Anterior cingulate cortex (tissue), 58 donors: ENCODE data around the gene ASCL2.

Source experiments
- DNase-seq, 58 donors: peaks; one replicate each; lab custom pipeline; 2025; lab: John Stamatoyannopoulos, UW

ASCL2 gene

DNA sequence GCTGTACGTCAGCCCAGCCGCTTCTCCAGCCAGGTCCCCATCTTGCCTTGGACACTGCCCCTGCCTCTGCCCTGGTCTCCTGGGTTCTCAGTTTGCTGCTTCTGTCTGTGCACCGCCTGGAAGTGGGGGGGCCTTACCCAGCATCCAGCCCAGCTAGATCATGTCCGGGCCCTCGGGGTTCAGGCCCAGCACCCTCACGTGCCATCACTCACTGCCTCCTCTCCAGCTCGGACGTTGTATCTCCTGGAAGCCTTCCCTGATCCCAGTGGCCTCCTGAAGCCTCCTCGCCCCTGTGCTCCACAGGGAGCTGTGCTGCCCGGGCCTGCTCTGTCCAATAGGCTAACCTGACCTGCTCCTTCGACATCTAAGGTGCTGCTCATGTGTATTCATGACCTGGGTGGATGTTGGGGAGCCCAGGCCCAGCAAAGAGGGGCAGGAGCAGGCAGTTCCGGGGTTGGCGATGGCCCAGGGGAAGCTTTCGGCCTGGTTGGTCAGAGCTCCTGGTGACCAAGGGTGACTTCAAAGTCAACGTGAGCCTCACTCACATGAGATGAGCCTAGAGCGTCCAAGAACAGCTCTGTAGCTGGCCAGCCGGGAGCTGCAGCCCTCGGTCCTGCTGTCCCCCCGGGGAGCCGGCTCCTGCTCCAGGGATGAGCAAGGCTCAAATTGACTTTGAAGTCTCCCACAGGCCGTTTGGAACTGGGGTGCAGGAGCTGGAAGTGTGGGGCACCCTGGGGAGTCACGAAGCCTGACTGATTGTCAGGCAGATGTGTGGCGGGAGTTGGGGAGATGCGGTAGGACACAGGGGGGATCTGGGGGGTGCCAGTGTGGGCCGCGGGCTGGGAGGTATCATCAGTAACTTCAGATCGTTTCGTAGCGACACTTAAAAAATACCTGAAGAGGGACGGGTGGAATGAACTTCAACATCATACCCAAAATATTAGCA is 5.2 kb upstream of the ASCL2 start:
- DNase-seq, result no peak

DNA sequence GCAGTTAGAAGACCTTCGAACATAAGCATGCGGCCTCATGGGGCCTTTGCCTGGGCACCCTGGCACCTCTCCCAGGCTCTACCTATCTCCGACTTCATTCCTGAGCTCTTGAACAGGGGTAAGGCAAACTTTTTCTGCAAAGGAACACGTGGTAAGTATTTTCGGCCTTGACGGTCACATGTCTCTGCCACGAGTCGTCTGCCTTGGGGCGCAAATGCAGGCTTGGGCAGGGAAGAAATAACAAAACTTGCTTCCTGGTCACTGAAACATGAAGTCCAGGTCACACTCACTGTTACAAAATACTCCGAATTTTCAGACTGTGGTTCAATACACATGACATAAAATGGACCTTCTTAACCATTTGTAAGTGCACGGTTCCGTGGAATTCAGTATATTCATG is 3.4 kb upstream of the ASCL2 start:
- no peak for DNase-seq

DNA sequence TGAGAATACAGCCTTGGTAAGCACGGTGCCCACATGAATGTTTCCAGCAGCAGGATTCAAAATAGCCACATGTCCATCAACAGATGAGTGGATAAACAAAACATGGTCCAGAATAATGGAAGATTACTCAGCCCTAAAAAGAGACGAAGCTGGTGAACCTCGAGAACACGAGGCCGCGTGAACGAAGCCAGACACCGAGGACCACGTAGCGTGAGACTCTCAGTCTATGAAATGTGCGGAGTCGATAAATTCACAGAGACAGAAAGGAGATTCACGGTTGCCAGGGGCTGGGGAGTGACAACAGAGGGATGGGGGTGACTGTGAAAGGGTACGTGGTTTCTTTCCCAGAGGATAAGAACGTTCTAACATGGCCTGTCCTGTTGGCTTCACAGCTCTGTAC is 2.9 kb upstream of the ASCL2 start:
- no peak for DNase-seq

DNA sequence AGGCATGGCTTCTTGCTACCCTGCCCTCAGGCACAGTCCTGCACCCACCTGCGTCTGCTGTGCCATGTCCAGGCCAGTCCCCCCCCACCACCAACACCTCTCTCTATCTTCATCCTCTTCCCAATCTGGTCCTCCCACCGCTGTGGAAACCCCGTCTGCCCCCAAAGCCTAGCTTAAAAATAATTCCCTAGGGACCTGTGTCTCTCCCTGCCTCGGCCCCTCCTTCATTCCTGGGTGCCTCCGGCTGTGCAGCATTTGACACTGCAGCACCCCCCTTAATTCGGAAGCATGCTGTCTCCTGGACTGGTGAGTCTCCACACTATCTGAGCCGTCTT is 2.5 kb upstream of the ASCL2 start:
- no peak for DNase-seq

DNA sequence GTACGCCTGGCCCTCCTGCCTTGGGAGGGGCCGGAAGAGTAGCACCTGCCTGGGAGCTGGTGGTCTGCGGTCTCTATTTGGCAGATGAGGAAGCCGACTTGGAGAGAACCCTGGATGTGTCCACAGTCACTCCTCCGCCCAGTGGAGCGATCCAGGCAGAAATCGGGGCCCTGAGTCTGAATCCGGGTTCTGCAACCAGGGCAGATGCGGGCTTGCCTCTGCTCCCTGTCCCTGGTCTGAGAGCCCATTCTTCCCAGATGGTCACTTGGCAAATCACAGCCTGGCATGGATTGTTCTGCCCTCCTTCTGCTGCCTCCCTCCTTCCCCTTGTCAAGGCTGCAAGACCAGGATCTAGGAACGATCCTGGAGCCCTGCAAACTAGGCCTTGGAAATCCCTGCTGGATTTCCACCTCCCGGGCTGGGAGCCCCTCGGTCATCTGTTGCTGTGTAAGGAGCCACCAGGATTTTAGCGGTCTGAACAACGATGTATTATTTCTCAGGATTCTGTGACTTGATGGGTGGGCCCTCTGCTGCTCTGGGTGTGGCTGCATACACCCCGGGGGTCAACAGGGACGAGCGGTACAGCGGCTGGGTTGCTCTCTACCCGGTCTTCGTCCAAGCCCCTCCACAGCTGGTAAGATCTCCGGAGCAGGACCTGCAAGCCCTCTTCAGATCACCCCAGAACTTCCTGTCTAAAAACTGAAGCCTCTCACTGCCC is 2.0 kb upstream of the ASCL2 start:
- no peak for DNase-seq

DNA sequence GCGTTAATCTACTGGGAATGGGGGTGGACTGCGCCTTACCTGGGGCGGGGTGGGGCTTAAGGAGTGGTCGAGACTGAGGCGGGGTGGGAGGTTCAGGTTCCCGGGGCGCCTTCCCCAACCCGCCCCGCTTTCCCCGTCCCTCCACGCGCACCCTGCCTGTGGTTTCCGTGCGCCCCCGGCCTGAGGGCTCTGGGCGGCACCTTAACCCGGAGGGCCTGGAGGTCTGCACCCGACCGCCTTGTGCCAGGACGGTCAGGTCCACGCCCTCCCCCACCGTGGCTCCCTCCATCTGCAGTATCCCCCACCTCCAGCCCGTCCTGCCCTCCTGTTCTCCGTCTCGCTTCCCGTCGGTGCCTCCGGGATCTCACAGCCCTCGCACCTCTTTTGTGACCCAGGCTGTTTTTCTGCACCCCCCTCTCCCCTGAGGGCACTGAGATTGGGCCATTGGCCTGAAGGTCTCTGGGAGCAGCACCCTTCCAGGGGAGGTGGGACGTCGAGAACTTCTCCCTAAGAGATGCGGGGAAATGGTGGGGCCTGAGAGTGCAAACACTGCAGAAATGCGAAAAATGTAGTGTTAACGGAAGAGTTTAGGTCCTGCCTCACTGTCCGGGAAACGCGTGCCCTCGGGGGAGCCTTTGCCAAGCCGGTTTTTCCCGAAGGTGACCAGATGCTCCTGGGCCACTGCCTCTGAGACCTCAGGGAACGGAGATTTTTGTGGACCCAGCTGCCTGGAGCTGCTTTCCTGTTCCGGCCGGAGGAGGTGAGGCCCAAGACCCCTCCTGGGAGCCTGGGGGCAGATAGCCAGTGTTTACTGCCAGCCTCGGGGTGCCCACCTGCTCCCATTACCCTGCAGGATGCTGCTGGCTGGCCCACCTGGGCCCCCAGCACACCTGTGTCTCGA is 1.2 kb upstream of the ASCL2 start:
- no peak for DNase-seq

DNA sequence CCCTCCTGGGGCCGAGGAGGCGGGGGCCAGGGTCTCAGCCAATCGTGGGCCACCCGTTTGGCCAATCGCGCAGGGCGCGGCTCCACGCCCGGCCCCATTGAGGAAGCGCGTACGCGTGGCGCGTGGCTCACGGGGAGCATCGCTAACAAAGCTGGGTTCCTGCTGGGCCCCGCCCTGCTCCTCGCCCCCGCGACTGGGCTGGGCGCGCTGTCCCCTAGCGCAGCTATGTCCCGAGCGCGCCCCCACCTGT is 614 bp upstream of the ASCL2 start:
- peak in 4 of 58 donors; percentile 19 to 39 (median 24) for DNase-seq

DNA sequence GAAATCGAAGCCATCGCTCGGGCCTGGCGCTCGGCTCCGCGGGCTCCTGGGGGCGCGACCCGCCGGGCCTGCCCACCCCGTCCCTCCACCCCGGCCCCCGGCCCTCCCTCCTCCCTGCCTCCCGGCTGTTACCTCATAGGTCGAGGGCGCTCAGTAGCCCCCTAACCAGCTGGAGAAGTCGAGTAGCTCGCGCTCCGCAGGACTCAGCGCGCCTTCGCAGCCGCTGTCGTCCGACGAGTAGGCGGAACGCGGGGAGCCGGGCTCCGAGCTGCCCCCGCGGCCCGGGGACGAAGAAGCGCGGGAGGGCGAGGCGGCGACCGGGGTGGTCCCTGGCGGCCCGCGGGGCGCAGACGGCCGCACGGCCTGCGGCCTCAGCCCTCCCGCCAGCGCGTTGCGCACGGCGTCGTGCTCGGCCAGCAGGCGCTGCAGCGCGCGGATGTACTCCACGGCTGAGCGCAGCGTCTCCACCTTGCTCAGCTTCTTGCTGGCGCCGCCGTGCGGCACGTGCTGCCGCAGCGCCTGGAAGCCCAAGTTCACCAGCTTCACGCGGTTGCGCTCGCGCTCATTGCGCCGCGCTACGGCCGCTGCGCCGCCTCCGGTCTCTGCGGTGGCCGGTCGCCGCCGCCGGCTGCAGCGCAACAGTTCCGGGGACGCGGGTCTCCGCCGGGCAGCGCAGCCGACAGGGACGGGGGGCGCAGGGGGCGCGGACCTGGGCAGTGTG is 627 bp downstream of the ASCL2 start:
- DNase-seq, result peak in 4 of 58 donors; percentile 18 to 35 (median 30)

DNA sequence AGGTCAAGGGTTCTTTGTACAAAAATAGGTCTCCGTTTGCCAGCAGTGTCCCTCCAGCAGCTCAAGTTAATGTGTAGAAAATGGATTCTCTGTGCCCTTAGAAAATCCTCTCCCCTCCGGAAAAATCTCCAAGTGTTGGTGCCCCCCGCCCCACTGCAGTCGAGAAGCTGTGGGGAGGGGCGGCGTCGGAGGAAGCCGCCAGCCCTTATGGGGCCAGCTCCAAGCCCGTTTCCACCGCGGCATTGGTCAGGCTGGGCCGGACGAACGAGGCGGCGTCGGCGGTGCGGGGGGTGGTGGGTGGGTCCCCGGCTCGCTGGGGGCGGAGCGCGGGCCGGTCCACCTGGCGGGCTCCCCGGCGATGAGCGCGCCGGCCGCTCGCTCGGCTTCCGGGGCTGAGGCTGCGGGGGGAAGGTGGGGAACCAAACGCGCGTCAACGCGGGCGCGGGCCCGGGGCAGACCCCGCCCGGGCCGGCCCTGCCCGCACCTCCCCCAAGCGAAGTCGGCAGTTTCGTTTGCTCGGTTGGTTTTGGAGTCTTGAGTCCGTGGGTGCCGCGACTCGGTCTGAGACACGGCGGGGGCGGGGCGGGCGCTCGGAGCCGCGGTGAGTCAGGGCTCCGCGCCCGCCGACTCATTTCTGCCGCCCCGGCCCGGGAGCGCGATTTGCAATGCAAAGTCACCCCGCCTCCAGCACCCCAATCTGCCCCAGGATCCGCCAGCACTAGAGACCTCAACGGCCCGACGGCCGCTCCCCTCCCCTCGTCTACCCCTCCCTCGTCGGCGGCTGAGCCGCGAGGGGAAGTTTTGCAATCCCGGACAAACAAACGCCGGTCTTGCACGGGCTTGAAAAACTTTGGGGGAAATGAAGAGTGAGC is 1.4 kb downstream of the ASCL2 start:
- DNase-seq, result peak in 2 of 58 donors; percentile 16 to 26

DNA sequence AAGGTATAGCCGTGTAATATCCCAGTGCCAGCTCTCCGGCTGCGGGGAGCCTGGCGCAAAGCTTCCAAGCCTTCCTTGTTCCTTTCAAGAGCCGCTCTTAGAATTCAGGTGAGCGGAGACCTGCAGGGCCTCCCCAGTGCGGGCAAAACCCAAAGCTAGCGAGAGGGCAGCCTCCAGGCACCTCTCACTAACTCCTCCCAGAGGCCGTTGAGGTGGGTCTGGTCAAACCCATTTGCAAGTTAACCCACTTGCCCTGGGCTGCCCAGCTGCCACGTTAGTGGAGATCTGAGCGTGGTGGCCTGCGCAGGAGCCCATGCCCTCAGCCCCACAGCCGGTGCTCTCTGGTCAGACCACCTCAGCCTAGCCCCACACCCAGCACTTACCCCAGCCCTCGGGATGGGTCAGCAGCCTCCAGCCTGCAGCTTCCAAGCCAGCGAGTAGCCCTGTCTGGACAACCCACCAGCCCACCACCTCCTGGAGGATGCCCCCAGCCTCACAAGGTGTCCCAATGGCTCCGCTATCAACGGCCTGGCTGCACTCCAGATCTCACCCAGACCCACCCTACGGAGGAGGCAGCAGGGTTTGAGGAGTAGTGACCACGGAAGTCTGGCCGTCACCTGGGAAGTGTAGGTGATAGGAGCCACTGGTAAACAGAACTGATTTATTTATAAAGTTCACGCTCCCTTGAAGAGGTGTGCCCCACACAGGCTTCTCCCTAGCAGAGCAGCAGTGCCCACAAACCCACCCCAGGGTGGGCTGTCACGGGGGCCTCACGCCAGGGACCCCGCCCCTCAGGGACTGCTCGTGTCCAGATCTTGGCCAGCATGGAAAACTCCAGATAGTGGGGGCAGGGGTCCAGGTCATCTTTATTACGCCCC is 2.3 kb downstream of the ASCL2 start:
- no peak for DNase-seq

DNA sequence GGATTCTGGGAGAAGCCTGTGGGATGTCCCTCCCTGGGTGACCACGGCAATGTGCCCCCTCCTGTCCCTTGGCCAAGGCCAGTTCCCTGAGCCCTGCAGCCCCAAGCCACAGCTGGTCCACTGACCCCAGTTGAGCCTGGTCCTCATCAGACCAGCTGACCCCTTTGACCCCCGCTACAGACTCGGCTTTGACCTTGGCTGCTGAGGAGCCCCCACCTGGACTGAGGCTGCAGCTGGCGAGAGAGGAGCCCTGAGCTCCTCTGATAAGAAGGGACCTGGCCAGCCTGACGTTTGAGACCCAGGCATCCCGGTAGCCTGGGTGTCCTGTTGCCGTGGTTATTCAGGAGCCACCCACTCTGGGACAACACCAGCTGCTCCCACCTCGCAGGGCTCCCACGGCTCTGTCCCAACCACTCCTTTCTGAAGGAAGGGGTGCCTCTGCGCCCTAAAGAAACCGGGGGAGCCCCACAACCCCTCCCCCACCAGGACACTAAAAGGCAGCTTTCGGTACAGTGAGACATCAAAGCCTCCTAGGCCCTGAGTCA is 3.0 kb downstream of the ASCL2 start:
- DNase-seq, result no peak

DNA sequence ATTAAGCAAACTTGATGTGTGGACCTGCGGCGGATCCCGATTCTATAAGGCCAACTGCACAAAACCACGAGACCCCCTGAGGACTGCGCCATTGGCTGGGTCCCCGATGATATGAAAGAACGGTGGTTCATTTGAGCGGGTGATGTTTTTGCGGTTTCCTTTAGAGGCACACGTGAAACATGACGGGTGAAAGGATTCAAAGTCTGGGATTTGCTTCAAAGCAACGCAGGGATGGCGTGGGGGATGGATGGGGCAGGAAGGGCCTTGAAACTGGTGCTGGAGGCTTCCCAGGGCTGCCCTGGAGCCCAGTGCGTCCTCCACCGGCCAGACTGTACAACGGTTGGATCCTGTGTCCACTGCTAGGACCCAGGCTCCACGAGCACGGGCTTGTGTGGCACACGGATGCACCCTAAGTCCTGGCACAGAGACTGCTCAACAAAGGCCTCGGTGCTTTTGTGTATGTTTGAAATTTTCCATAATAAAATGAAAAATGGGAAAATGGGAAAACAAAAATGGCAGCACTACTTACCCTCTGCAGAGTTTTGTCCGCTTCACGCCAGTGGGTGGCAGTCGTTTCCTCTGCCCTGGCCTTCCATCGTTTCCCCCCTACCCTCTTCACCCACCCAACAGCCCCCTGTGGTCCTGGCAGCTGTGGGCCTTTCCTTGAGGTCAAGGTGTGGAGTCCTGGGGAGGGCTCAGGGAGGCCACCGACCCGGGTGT is 3.6 kb downstream of the ASCL2 start:
- no peak for DNase-seq

DNA sequence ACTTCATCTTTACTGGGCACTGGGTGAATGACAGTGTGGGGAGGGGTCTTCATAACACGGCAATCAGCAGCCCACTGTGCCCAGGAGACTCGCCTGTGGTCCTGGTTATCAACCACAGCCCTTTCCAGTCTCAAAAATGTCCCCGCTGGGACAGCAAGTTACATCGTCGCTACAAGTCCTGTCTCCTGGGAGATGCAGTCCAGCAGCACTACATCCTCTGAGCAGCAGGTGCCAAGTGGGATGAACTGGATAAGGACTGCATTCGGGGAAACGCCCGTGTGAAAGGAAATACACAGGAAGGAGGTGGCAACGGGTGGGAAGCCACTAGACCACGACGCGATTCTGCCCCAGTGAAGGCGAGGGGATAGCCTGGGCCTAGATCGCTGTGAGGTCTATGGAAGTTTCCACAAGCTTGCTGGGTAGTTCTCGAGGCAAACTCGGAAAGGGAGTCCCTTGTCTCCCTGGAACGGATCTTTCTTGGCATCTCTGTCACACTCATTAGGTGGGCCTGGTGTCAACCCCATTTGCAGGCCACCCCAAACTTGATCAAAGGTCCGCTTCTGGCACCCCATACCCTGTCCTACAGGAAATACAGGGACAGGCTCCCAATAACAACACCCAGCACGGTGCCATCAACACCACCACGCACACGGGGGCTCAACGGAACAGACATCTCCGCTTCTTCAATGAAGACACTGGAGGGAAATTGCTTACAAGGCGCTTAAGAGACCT is 4.4 kb downstream of the ASCL2 start:
- DNase-seq, result no peak

DNA sequence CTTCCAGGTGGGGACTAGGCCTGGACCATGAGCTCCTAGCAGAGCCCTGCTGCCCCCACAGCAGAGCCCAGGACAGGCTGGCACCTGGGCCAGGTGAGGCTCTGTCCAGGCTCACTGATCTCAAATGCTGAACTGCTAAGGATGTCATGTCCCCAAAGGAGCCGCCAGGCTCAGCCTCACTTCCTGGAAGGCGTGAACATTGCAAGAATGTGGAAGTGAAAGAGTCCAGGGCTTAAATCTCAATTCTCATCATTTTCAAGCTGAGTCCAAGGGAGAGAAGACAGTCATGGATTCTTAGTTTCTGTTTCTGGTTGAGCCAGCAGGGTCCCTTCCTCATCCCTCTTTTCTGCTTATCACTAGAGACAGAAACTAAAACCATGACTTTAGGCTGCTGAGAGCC is 5.0 kb downstream of the ASCL2 start:
- peak in 3 of 58 donors; percentile 15 to 59 (median 16) for DNase-seq

DNA sequence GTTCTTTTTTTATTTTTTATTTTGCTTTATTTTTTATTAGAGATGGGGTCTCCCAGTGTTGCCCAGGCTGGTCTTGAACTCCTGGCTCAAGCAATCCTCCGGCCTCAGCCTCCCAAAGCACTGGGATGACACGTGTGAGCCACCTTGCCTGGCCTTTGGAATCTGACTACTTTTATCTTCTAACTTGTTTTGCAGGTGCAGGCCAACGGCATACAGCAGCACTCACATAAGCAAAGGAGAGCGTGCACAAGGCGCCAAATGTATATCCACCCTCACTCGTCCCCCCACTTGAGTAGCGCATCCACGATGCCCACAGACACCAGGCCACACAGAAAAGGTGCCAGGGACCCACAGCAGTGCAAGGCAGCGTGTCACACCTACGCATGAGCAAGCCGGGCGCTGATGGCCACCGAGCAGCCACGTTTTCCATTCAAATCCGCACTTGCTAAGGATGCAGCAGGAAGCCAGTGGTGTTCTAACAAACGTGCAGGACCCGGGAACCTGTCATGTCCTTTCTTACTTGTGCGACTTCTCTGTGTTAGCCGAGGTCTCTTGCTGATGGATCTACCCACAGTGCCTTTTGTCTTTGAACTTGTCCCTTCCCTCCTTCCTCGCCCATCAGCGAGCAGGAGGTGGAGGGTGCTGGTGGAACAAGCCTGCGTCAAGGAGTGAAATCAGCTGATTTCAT is 5.9 kb downstream of the ASCL2 start:
- DNase-seq, result no peak

DNA sequence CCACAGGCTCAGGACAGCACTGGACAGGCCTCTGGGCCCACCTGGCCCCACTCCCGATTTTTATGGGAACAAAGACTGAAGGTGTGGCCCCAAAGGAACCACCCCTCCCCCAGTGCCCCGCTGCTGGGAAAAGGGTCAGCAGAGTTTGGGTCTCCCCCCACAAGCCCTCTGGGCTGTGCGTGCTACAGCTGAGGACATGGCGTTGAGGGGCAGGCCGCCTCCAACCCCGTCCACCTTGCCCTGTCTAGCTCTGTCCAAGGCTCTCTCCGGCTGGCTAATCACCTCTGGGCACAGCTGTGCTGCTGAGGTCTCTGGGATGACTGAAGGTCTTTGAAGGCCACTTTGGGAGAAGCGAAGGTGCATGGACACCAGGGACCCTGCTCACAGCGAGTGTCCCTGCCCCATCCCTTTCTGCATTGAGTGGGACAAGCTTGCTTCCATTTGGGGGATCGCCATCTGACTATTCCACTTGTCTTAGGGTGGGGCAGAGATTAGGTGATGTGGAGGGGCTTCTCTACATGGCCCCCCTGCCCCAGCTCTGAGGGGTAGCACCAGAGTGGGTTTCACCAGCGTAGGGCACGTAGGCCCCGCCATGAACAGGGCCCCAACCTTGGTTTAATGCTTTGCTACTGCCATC is 6.5 kb downstream of the ASCL2 start:
- DNase-seq, result no peak
